Urinary bladder (tissue), 4 donors: ENCODE measurements around the gene WNT11. TPM values are rescaled to one million over a fixed set of nuclear protein-coding genes. Genes with fewer than 3 reads are reported as not detected.

Experiments used
- DNase-seq: peaks from one replicate; pipeline ENCODE4 v3.0.0-alpha.2; 2015; ENCODE audit errors: extremely low spot score
- H3K27ac ChIP-seq: one replicate; pipeline ENCODE4 v1.5.1; 2013; ENCODE audit warnings: low read depth, mild to moderate bottlenecking, moderate library complexity
- H3K36me3 ChIP-seq: one replicate; pipeline ENCODE4 v1.6.1; 2013; ENCODE audit warnings: mild to moderate bottlenecking, moderate library complexity; ENCODE audit not compliant: insufficient read depth
- H3K4me1 ChIP-seq: one replicate; pipeline ENCODE4 v1.6.1; 2013; ENCODE audit warnings: mild to moderate bottlenecking, moderate library complexity; ENCODE audit not compliant: insufficient read depth
- H3K4me3 ChIP-seq: one replicate; pipeline ENCODE4 v1.5.1; 2013; ENCODE audit warnings: low read depth, low read length
- WGBS: extraction: QIAGEN DNeasy Blood & Tissue Kit; methylation state at CpG from one replicate; pipeline ENCODE4 v1.1.7; 2013; 5-methylcytosine and 5-hydroxymethylcytosine counted together
- polyA plus RNA-seq: library from polyadenylated mRNA; stranded (reverse); fragments of 200-250 nt; gene quantifications from one replicate; pipeline ENCODE4 v1.2.3, GENCODE V29; 2013
- total RNA-seq: library from RNA; depleted of rRNA; stranded (reverse); fragments of >200 nt; gene quantifications from one replicate; pipeline ENCODE4 v1.2.3, GENCODE V29; 2014
- donor health status: healthy with polysubstance abuse.
- donor health status: healthy.

WNT11 gene
- total and polyA plus RNA-seq, 2 donors = 6.3 to 18.9 TPM

DNA sequence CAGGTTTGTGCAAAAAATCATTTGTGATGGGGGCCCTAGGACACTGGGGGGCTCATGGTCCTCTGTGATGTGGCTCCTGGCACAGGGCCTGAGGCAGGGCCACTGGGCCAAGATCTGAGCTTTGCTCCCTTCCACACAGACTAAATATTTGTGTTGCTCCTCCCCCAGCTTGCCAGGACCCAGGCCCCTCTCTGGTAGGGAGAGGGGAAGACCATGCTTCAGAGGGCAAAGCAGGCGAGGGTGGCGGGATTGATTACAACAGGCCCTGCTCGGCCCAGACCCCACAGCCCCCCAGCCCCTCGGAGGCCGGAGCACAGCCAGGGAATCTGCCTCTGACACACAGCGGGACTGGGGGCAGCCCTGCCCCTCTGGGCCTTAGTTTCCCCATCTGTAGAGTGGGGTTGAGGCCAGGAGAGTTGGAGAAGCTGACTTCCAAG lies 29.0 kb downstream of the WNT11 start:
- Histone ChIP-seq H3K4me1 (no peaks in the 10 kb centered on the region), H3K4me3 (no peak overlapping the region), H3K36me3 (no peaks in the 10 kb centered on the region), H3K27ac (no peak overlapping the region)
- 95% methylated on average over 6 of the region's 6 CpGs for WGBS
- DNase-seq = no peak

DNA sequence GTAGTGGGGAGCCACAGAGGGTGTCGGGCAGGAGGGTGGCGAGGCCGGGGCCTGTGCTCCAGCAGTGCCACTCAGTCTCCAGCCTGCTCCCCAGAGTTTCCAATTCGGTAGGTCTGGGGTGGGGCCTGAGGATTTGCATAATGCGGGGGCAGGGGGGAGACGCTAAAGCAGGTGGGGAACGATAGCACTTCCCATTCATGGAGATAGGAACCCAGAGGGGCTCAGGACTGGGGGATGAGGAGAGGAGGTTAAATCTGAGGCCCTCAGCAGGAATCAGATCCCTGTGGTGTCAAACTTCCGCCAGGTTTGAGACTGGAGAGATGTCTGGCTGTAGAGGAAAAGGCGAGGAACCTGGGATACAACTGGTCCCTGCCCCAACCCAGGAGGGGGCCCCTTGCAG lies 29.8 kb downstream of the WNT11 start:
- WGBS = 87% methylated on average over 9 of the region's 9 CpGs
- Histone ChIP-seq H3K27ac (no peak overlapping the region), H3K4me3 (no peak overlapping the region), H3K36me3 (no peaks in the 10 kb centered on the region), H3K4me1 (no peaks in the 10 kb centered on the region)
- no peak for DNase-seq

DNA sequence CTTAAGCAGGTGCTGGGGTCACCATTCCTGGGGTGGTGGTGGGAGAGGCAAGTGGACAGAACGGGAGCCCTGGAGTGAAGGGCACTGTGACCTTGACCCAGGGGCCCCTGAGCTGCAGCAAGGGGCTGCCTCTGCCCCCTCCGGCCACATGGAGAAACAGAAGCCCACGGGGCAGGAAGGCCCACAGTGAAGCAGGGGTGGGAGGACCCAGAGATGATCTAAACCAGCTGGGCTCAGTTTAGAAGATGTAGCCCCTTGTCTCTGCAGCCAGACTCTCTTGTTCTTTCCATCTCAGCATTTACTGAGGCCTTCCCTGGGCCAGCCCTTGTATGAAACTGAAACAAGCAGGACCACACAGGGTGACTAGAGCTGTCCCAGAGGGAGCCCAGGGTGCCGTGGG lies 30.5 kb downstream of the WNT11 start:
- H3K36me3 ChIP-seq = no peaks in the 10 kb centered on the region
- 78% methylated on average over 4 of the region's 4 CpGs for WGBS
- no peak overlapping the region for H3K27ac ChIP-seq
- H3K4me1 ChIP-seq = no peaks in the 10 kb centered on the region
- no peak overlapping the region for H3K4me3 ChIP-seq
- DNase-seq = no peak

DNA sequence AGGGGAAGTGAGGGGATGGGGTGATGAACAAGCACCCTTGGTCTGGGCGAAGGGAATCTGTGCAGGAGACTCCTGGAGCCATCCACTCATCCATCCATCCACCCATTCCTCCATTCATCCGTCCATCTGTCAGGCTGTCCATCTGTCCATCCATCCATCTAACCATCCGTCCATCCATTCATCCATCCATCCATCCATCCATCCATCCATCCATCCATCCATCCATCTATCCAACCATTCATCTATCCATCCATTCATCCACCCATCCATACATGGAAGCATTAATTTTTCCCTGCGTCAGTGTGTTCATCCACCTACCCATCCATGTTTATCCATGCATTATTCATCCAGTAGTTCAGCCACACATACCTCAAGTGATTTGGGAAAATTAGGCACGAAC lies 32.0 kb downstream of the WNT11 start:
- H3K27ac ChIP-seq = no peak overlapping the region
- no peak overlapping the region for H3K4me3 ChIP-seq
- H3K36me3 ChIP-seq = no peaks in the 10 kb centered on the region
- WGBS = 95% methylated on average over 5 of the region's 5 CpGs
- no peaks in the 10 kb centered on the region for H3K4me1 ChIP-seq
- no peak for DNase-seq

DNA sequence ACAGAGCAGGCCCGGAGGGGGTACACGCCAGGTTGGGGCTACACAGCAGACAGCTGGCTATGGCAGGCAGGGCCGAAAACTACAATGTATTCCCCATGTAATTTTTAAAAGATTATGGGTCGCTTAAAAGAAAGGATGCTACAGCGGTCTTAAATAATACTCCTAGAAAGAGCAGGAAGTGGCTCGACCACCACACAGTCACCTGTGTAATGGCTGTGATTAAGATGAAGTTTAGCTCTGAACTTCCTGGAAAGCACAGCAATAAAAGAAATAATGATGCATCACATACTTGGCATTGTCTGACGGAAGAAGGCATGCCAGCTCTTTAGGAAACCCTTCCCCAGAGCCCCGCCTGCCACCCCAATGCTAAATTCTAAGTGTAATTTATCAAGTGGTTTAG lies 32.6 kb downstream of the WNT11 start:
- 88% methylated on average over 8 of the region's 8 CpGs for WGBS
- no peak overlapping the region for H3K27ac ChIP-seq
- H3K36me3 ChIP-seq = no peaks in the 10 kb centered on the region
- no peak for DNase-seq
- H3K4me1 ChIP-seq = no peaks in the 10 kb centered on the region
- no peak overlapping the region for H3K4me3 ChIP-seq

DNA sequence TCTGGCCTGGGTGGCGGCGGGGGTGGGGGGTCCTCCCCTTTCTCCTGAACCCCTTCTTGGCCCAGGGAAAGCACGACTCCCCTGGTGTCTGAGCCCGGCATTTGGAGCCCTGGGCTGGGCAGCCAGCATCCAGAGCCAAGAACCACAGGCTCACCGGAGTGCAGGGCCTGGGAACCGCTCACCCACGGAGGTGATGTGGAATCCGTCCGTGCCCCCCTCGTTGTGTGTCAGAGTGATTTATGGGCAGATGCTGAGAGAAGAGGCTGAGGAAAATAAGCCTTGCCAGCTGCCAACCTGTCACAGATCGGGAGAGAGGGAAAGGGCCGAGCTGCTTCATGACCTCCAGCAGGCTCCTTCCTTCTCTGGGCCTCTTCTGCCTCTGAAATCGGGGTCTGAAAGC lies 33.7 kb downstream of the WNT11 start:
- H3K4me3 ChIP-seq = no peak overlapping the region
- 63% methylated on average over 13 of the region's 13 CpGs for WGBS
- no peak for DNase-seq
- no peaks in the 10 kb centered on the region for H3K36me3 ChIP-seq
- H3K4me1 ChIP-seq = no peaks in the 10 kb centered on the region
- H3K27ac ChIP-seq = no peak overlapping the region

DNA sequence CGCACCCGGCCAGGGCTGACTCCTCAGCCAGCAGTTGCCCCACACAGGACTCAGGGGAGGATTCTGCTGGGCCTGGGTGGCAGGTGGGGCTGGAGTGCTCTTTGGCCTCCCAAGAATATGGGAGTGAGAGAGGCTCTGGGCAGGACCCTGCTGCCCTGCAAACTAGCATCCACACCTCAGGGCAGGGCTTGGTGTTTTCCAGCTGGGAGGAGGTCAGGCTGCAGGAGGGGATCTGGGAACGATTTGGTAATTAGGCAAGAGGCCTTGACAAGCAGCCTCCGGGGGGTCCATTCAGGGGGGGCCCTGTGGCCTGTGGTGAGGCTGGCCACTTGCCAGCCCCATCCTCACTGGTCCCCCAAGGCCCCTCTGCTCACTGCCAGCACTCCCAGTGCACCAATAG lies 35.8 kb downstream of the WNT11 start:
- Histone ChIP-seq H3K36me3 (no peaks in the 10 kb centered on the region), H3K27ac (no peak overlapping the region), H3K4me1 (no peaks in the 10 kb centered on the region), H3K4me3 (no peak overlapping the region)
- WGBS = 77% methylated on average over 4 of the region's 4 CpGs
- no peak for DNase-seq

DNA sequence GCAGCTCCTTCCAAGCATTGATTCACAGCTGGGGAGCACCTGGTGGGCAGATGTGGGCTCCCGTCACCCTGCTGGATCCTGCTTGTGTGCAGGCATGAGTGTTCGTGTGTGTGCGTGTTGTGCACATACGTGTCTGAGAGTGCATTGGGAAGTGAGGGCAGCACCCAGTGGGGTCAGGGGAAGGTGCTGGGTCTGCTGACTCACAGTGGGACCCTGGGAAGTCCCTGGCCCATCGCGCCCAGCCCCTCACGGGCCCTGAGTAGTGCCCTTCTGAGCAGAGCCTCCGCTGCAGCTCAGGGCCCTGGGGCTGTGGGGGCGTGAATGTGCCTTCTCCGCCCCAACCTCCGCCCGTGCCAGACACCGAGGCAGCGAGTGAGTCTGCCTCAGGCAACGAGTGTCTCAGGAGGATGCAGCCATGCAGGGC lies 36.8 kb downstream of the WNT11 start:
- no peak overlapping the region for H3K4me3 ChIP-seq
- no peak overlapping the region for H3K27ac ChIP-seq
- no peaks in the 10 kb centered on the region for H3K4me1 ChIP-seq
- no peaks in the 10 kb centered on the region for H3K36me3 ChIP-seq
- 82% methylated on average over 15 of the region's 15 CpGs for WGBS
- DNase-seq = no peak

DNA sequence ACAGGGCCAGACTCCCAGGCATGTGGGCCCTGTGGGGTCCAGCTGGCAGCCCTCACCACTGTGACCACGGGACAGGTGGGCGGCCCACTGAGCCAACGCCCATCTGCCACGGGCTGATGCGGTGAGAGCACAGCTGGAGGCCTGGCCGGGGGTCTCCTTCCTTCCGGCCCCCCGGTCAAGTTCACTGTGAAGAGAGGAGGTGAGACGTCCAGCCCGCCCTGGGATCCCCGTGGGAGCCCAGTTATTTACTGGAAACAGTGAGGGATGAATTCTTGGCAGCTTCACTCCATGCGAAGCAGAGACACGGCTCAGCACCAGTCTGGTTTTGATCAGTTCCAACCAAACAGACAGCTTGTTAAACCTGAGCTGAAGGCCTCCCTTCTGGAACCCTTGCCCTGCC lies 38.7 kb downstream of the WNT11 start:
- Histone ChIP-seq H3K36me3 (no peaks in the 10 kb centered on the region), H3K27ac (no peak overlapping the region), H3K4me1 (no peaks in the 10 kb centered on the region), H3K4me3 (no peak overlapping the region)
- 36% methylated on average over 13 of the region's 13 CpGs for WGBS
- DNase-seq = no peak

DNA sequence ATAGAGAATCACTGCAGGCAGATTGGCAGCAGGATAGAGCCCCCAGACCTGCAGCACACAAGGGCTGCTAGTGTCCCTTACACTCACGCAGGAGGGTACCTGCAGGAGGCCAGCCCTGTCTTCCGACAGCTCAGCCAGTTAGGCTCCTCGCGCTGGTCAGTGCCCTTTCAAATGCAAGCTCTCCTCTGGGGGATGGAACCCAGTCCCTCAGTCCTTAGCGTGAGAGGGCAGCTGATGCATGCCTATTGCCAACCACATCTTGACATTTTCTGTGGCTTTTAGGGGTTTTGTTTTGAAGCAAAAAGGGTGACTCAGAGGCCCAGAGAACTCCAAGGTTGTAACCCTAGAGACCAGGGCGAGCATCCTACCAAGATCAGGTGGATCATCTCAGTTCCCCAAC lies 40.0 kb downstream of the WNT11 start:
- Histone ChIP-seq H3K4me3 (no peak overlapping the region), H3K27ac (no peak overlapping the region), H3K36me3 (no peaks in the 10 kb centered on the region), H3K4me1 (peaks cover 1% of the 10 kb centered on the region)
- 88% methylated on average over 6 of the region's 6 CpGs for WGBS
- no peak for DNase-seq

DNA sequence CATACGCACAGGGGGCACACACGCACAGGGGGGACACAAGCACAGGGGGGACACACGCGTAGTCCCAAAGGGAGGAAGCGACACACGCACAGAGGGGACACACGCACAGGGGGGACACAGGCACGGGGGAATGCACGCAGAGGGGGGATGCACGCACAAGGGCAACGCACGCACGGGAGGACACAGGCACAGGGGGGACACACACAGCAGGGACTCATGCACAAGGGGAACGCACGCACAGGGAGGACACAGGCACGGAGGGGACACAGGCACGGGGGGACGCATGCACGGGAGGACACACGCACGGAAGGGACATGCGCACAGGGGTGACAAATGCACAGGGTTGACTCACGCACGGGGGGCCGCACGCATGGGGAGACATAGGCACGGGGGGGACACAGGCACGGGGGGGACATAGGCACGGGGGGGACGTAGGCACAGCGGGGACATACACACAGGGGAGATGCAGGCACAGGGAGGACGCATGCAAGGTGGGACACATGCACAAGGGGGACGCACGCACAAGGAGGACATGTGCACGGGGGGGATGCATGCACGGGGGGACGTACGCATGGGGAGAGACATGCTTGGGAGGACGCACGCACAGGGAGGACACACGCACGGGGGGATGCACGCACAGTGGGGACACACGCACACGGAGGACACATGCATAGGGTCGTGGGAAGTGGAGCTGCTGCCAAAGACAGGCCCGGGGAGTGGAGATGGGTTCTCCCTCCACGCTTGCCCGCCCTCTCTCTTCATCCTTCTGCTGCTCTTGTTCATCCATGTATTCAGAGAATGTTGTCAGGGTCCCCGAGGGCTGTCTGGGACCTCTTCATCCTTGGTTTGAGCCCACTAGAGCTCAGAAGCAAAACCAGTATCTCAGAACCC lies 41.2 kb downstream of the WNT11 start:
- WGBS = 91% methylated on average over 50 of the region's 50 CpGs

DNA sequence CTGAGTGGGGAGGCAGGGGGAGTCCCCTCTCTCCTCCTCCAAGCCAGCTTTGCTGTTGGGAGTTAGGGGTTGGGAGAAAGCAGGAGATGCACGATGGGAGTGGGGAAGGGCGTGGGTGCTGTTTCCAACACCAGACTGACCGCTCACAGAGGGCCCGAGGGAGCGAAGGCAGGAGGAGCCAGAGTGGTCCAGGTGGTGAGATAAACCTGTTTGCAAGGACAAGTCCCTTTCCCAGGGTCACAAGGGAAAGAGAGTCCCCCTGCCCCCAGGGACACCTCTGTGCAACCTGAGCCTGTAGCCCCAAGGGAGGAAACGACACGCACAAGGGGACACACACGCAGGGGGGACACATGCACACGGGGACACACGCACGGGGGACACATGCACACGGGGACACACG lies 42.2 kb downstream of the WNT11 start:
- Histone ChIP-seq H3K4me1 (peaks cover 1% of the 10 kb centered on the region), H3K27ac (no peak overlapping the region), H3K36me3 (no peaks in the 10 kb centered on the region), H3K4me3 (no peak overlapping the region)
- DNase-seq = no peak
- WGBS = 91% methylated on average over 13 of the region's 13 CpGs

More for the DNA sequence above, 41.2 kb downstream of the WNT11 start:
- DNase-seq = no peak
- no peak overlapping the region for H3K4me3 ChIP-seq
- no peak overlapping the region for H3K27ac ChIP-seq
- peaks cover 1% of the 10 kb centered on the region for H3K4me1 ChIP-seq
- no peaks in the 10 kb centered on the region for H3K36me3 ChIP-seq

DNA sequence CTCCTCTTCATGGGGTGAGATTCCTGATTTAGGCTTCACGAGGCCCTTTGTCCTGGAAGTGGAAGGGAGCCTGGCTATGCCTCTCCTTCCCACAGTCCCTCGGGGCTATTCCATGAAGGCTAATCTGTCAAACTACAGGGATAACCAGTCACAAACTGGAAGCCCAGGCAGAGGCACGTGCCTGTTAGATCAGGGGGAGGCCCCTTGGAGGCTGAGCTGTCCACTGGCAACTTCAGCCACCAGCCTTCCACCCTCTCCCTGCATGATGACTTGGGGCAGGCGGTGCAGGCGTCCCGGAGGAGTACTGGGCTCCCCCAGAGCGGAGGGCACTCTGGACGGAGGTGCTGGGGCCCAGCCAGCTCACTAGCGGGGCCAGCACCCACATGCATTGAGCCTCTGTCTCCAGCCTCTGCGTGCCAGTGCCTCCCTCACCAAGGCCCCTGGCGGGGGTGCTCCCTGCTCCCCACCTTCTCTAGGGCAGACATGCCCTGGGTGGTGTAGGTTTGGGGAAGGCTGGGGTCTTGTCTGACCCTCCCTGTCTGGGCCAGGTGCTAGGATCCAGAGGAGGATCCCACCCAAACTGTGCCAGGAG lies 42.9 kb downstream of the WNT11 start:
- Histone ChIP-seq H3K4me1 (peaks cover 1% of the 10 kb centered on the region), H3K27ac (no peak overlapping the region), H3K4me3 (no peak overlapping the region), H3K36me3 (no peaks in the 10 kb centered on the region)
- WGBS = 93% methylated on average over 11 of the region's 11 CpGs
- no peak for DNase-seq
